ENCODE data around the gene TSG101. TPM values are rescaled to one million over a fixed set of nuclear protein-coding genes. Genes with fewer than 3 reads are reported as not detected.

The TSG101 gene
- total and polyA plus RNA-seq, 11 donors, result 33.1 to 156 (median 69.1) TPM

DNA sequence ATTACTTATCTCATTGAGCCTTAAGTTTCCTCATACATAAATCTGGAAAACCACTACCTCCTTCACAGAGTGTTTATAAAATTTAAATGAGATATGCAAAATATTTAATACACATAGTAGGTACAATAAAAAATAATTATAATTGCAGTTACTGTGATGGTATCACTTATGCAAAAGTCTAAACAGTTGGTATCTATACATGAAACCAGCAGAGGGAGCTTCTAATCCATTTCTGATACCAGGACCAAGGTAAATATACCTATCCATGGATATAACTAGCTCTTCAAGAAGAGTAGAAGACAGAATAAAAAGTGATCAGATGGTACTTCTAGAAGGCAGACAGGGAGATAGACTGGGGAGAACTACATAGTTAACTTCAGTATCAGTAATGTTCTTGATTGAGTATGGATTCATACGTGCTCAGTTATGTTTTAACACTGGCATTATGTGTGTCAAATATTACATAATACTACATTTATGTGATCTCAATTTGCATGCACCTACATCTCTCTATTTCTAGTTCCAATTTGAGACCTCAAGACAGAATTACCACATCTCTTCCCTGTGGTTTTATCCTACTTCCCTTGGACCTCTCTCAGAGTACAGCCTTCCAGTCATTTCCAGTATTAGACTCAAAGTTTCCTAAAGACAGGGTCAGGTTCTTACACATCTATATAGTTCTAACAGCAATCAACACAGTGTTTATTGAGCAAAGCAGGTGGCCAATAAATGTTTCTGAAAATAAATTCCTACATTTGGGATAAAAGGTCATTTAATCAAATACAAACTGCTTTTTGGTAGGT, 13.7 kb upstream of the TSG101 start:
- DNase-seq (no peak), ATAC-seq (no peak)
- no peak overlapping the region for H3K27ac ChIP-seq
- H3K4me3 ChIP-seq, result no peak overlapping the region
- peaks cover under 1 to 86% (median 68%) of the 10 kb centered on the region in 9 donors for H3K36me3 ChIP-seq
- H3K9me3 ChIP-seq, result no peaks in the 10 kb centered on the region
- H3K4me1 ChIP-seq, result no peaks in the 10 kb centered on the region
- TF ChIP-seq, protein P1, sequence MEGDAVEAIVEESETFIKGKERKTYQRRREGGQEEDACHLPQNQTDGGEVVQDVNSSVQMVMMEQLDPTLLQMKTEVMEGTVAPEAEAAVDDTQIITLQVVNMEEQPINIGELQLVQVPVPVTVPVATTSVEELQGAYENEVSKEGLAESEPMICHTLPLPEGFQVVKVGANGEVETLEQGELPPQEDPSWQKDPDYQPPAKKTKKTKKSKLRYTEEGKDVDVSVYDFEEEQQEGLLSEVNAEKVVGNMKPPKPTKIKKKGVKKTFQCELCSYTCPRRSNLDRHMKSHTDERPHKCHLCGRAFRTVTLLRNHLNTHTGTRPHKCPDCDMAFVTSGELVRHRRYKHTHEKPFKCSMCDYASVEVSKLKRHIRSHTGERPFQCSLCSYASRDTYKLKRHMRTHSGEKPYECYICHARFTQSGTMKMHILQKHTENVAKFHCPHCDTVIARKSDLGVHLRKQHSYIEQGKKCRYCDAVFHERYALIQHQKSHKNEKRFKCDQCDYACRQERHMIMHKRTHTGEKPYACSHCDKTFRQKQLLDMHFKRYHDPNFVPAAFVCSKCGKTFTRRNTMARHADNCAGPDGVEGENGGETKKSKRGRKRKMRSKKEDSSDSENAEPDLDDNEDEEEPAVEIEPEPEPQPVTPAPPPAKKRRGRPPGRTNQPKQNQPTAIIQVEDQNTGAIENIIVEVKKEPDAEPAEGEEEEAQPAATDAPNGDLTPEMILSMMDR (IDR thresholded peaks at IDR 0.05), result peak in 11 of 12 donors; percentile 14 to 46 (median 38)
- no peak for TF ChIP-seq POLR2A (IDR thresholded peaks at IDR 0.05)
- WGBS, 4 donors, result 91 to 96% (median 94%) methylated on average over 1 of the region's 1 CpG
- intact Hi-C loops (cut with DNase I), result loop anchor here in 3 of 10 donors (5.0 to 10.0 kb wide), 2 partner anchors 192 to 194 kb away; no protein-coding TSS in a partner anchor
- no peaks in the 10 kb centered on the region for H3K27me3 ChIP-seq

DNA sequence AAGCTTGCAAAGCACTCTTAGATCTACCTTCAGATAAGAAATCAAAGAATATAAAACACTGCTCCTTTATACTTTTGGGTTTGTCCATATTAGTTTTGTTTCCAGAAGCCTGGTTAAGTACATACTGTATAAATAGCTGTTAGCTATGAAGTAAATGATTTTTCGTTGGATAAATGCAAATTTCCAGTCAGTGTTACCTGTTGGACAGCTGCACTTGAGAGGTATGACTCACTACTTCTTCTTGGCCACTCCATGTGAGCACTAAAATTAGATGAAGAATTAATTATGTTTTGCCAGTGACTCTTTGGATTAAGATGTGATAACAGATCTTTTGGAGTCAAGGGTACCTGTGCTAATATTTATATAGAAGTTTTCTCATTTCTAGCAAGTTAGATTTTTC, 9.5 kb upstream of the TSG101 start:
- Histone ChIP-seq H3K27ac (no peak overlapping the region), H3K27me3 (no peaks in the 10 kb centered on the region), H3K4me3 (no peak overlapping the region), H3K36me3 (peaks cover 0 to 85% (median 65%) of the 10 kb centered on the region in 9 donors), H3K9me3 (no peaks in the 10 kb centered on the region), H3K4me1 (no peaks in the 10 kb centered on the region)
- no peak for TF ChIP-seq POLR2A (IDR thresholded peaks at IDR 0.05)
- TF ChIP-seq, protein P1 (IDR thresholded peaks at IDR 0.05), result no peak
- no peak for ATAC-seq
- intact Hi-C loops (cut with DNase I), result loop anchor here in 3 of 10 donors (10.0 kb wide), 1 partner anchor 189 kb away; the partner anchor contains the start of gene IGSF22 (in 3 of the 3)
- 90 to 95% (median 92%) methylated on average over 1 of the region's 1 CpG for WGBS, 4 donors
- no peak for DNase-seq

DNA sequence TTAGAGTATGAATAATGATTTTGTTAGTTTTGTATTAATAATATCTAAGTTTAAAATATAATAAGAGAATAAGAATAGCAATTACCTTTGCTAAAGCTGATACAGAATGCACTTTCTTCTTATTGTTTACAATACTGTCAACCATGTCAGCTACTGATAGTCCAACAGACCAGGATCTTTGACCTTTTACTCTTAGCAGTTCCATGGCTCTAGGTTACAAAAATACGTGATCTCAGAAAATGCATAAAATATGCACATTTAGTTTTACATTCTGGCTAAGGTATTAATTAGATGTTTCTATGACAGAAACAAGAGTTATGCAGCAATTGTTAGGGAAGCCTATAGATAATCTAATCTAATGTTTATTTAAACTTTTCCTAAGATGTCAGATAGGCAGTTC, 7.5 kb upstream of the TSG101 start:
- TF ChIP-seq, protein P1 (IDR thresholded peaks at IDR 0.05), result no peak
- no peak for TF ChIP-seq POLR2A (IDR thresholded peaks at IDR 0.05)
- Histone ChIP-seq H3K36me3 (peaks cover 0 to 75% (median 65%) of the 10 kb centered on the region in 9 donors), H3K4me1 (peaks cover 0 to 3% (median 0%) of the 10 kb centered on the region in 12 donors), H3K4me3 (no peak overlapping the region), H3K27ac (no peak overlapping the region), H3K27me3 (no peaks in the 10 kb centered on the region), H3K9me3 (no peaks in the 10 kb centered on the region)
- intact Hi-C loops (cut with DNase I), result loop anchor here in 3 of 10 donors (10.0 kb wide), 1 partner anchor 191 kb away; the partner anchor contains the start of gene IGSF22 (in 3 of the 3)
- ATAC-seq, result no peak
- 93 to 98% (median 94%) methylated on average over 1 of the region's 1 CpG for WGBS, 4 donors
- no peak for DNase-seq

DNA sequence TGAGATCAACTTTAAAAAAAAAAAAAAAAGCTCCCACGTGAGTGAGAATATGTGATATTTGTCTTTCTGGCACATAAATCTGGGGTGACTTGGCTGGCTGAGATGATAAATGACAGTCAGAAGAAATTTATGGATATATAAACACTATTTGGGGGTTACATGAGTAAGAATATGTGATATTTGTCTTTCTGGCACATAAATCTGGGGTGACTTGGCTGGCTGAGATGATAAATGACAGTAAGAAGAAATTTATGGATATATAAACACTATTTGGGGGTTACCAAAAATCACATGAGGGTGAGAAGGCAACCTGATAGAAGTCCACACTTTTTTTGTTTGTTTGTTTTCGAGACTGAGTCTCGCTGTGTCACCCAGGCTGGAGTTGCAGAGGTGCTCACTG, 6.6 kb upstream of the TSG101 start:
- Histone ChIP-seq H3K27me3 (no peaks in the 10 kb centered on the region), H3K4me1 (peaks cover 0 to 3% (median 0%) of the 10 kb centered on the region in 12 donors), H3K36me3 (peaks cover 0 to 74% (median 64%) of the 10 kb centered on the region in 9 donors), H3K4me3 (no peak overlapping the region), H3K9me3 (no peaks in the 10 kb centered on the region), H3K27ac (no peak overlapping the region)
- DNase-seq (no peak), ATAC-seq (no peak)
- intact Hi-C loops (cut with DNase I), result loop anchor here in 3 of 10 donors (10.0 kb wide), 1 partner anchor 191 kb away; the partner anchor contains the start of gene IGSF22 (in 3 of the 3)
- 90 to 97% (median 94%) methylated on average over 3 of the region's 3 CpGs for WGBS, 4 donors
- TF ChIP-seq POLR2A (IDR thresholded peaks at IDR 0.05), result no peak
- TF ChIP-seq, protein P1 (IDR thresholded peaks at IDR 0.05), result no peak

All from heart left ventricle (tissue), 16 donors.